Spleen (tissue), 11 donors: ENCODE data around the gene RANBP17. TPM values are rescaled to one million over a fixed set of nuclear protein-coding genes. Genes with fewer than 3 reads are reported as not detected.

Experiments used
- DNase-seq: peaks from one replicate; pipeline ENCODE4 v3.0.0-alpha.2; 2020
- H3K27ac ChIP-seq, 8 donors: fragments of 200-600 bp; sonication (generic) in 7 of 8; 1 replicate in 4 of 8; 2 replicates in 4 of 8; pipeline versions ENCODE4 v1.5.0 to v1.8.0; 2016 to 2021; ENCODE audit warnings: inconsistent platforms in 4 of 8, mild to moderate bottlenecking in 4 of 8, moderate library complexity in 1 of 8
- H3K27me3 ChIP-seq, 7 donors: fragments of 200-600 bp; sonication (generic) in 6 of 7; replicated peaks in 1 of 7; 1 replicate in 4 of 7; 2 replicates in 3 of 7; pipeline versions ENCODE4 v1.5.0 to v1.8.0; 2016 to 2021; ENCODE audit warnings: inconsistent platforms in 3 of 7, mild to moderate bottlenecking in 1 of 7
- H3K36me3 ChIP-seq, 6 donors: fragments of 200-600 bp; sonication (generic) in 5 of 6; 1 replicate in 4 of 6; 2 replicates in 2 of 6; pipeline versions ENCODE4 v1.5.0 to v1.8.0; 2016 to 2021; ENCODE audit warnings: inconsistent platforms in 2 of 6
- H3K4me1 ChIP-seq, 6 donors: fragments of 200-600 bp; sonication (generic) in 5 of 6; 1 replicate in 3 of 6; 2 replicates in 3 of 6; pipeline versions ENCODE4 v1.5.0 to v1.8.0; 2016 to 2021; ENCODE audit warnings: inconsistent platforms in 3 of 6
- H3K4me3 ChIP-seq, 8 donors: fragments of 200-600 bp; sonication (generic) in 7 of 8; 1 replicate in 4 of 8; 2 replicates in 4 of 8; pipeline versions ENCODE4 v1.5.0 to v1.8.0; 2016 to 2021; ENCODE audit warnings: inconsistent platforms in 4 of 8, mild to moderate bottlenecking in 4 of 8, moderate library complexity in 2 of 8
- H3K9me3 ChIP-seq, 8 donors: fragments of 200-600 bp; sonication (generic) in 7 of 8; 1 replicate in 4 of 8; 2 replicates in 4 of 8; pipeline versions ENCODE4 v1.5.0 to v1.8.0; 2016 to 2021; ENCODE audit warnings: inconsistent platforms in 4 of 8
- CTCF ChIP-seq, 11 experiments: fragments of 200-600 bp in 7 of 11; fragments of 450-650 bp in 4 of 11; sonication (generic) in 4 of 11; IDR thresholded peaks in 8 of 11; conservative IDR thresholded peaks in 3 of 11; 1 replicate in 7 of 11; 2 replicates in 4 of 11; pipeline versions ENCODE4 v1.4.0 to v1.8.0; 2016 to 2021; ENCODE audit warnings: antibody characterized with exemption in 11 of 11, inconsistent platforms in 4 of 11, mild to moderate bottlenecking in 1 of 11
- POLR2A ChIP-seq, 3 donors: fragments of 450-650 bp; IDR thresholded peaks; one replicate each; pipeline ENCODE4 v1.5.1; 2017; ENCODE audit warnings: antibody characterized with exemption in 3 of 3, mild to moderate bottlenecking in 1 of 3
- POLR2AphosphoS5 ChIP-seq, 3 donors: sonication (generic); formaldehyde crosslinking; IDR thresholded peaks; one replicate each; pipeline ENCODE4 v1.5.1; 2017; ENCODE audit warnings: antibody characterized with exemption in 3 of 3
- WGBS, 5 donors: extraction: QIAGEN DNeasy Blood & Tissue Kit in 3 of 5; methylation state at CpG; one replicate each; pipeline versions ENCODE4 v1.1.5 to v1.1.7; 2013 to 2018; 5-methylcytosine and 5-hydroxymethylcytosine counted together
- intact Hi-C: fragments of 100-400 bp; cut with DNase I; formaldehyde crosslinking; loops from one replicate; pipeline ENCODE4 v1.15.0; 2023; ENCODE audit warnings: low total_unique reads
- polyA plus RNA-seq, 3 donors: library from polyadenylated mRNA; stranded (reverse); fragments of 200-250 nt; gene quantifications; one replicate each; pipeline ENCODE4 v1.2.1, GENCODE V29; 2013
- total RNA-seq, 7 donors: library from RNA; depleted of rRNA in 3 of 7; stranded (reverse); fragments of >200 nt in 3 of 7; fragmentation: NEBNext Ultra II Directional in 4 of 7; extraction: Animal tissue kit (Norgen Biotek cat#: 25700) in 4 of 7; gene quantifications; one replicate each; pipeline versions ENCODE4 v1.1.0 to v1.2.1, GENCODE V29; 2016 to 2021
- donor health status: healthy with polysubstance abuse.
- donor health status: DM: no; HTN: no; CAD: no; lungs with moderate emphysema.
- donor health status: DM: no; HTN: no; CAD: no.
- donor health status: Bipolar disorder and iron deficiency.
- donor health status: healthy.
- donor health status: DM: no; HTN: no; CAD: no.
- donor health status: DM: yes; HTN: yes; CAD: no.

Gene RANBP17
- total and polyA plus RNA-seq, 10 donors, result 0.56 to 6.6 (median 3.4) TPM

- no peak for TF ChIP-seq POLR2A (IDR thresholded peaks at IDR 0.05)
- TF ChIP-seq POLR2AphosphoS5 (IDR thresholded peaks at IDR 0.05), result no peak
- TF ChIP-seq CTCF (IDR thresholded peaks at IDR 0.05 in 8 of 11, conservative IDR thresholded peaks at IDR 0.05 in 3 of 11), result no peak
- WGBS, 5 donors, result 93 to 98% (median 95%) methylated on average over 4 of the region's 4 CpGs
- DNase-seq, result no peak
- intact Hi-C loops, result no loop called here
- Histone ChIP-seq H3K27ac (no peak overlapping the region), H3K4me3 (no peak overlapping the region), H3K36me3 (no peaks in the 10 kb centered on the region), H3K9me3 (no peaks in the 10 kb centered on the region), H3K27me3 (peaks cover 0 to 5% (median 0%) of the 10 kb centered on the region in 7 donors), H3K4me1 (no peaks in the 10 kb centered on the region)
Observed at GRCh38 chr5:171128136-171128535, 266.3 kb downstream of the RANBP17 start.

GRCh38 chr5:171129308-171129707 lies 267.5 kb downstream of the RANBP17 start:
- intact Hi-C loops, result no loop called here
- H3K4me1 ChIP-seq, result no peaks in the 10 kb centered on the region
- H3K36me3 ChIP-seq, result no peaks in the 10 kb centered on the region
- no peaks in the 10 kb centered on the region for H3K27me3 ChIP-seq
- H3K27ac ChIP-seq, result no peak overlapping the region
- 74 to 84% (median 78%) methylated on average over 5 of the region's 5 CpGs for WGBS, 5 donors
- TF ChIP-seq CTCF (IDR thresholded peaks at IDR 0.05 in 8 of 11, conservative IDR thresholded peaks at IDR 0.05 in 3 of 11) (no peak), POLR2AphosphoS5 (IDR thresholded peaks at IDR 0.05) (no peak), POLR2A (IDR thresholded peaks at IDR 0.05) (no peak)
- H3K9me3 ChIP-seq, result no peaks in the 10 kb centered on the region
- no peak for DNase-seq
- no peak overlapping the region for H3K4me3 ChIP-seq

DNA sequence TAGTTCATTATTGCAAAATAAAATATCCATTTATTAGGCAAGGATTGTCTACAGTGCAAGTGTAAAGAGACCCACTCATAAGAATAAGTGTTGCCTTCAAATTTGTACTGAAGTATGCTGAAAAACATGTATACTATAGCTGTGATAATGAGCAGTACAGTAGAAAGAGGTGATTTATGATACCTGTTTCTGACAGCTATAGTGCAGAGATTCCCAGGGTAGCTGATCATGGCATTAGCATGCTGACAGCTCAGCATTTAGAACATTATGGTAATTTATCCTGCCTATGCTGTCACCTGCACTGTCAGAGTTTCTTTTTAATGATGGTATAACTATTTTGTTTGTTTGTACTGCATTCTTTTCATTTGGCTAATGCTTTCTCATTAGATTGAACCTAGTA lies 269.7 kb downstream of the RANBP17 start:
- Histone ChIP-seq H3K9me3 (no peaks in the 10 kb centered on the region), H3K27me3 (no peaks in the 10 kb centered on the region), H3K27ac (no peak overlapping the region), H3K36me3 (no peaks in the 10 kb centered on the region), H3K4me1 (no peaks in the 10 kb centered on the region), H3K4me3 (no peak overlapping the region)
- DNase-seq, result no peak
- TF ChIP-seq CTCF (IDR thresholded peaks at IDR 0.05 in 8 of 11, conservative IDR thresholded peaks at IDR 0.05 in 3 of 11), result no peak
- no peak for TF ChIP-seq POLR2AphosphoS5 (IDR thresholded peaks at IDR 0.05)
- no peak for TF ChIP-seq POLR2A (IDR thresholded peaks at IDR 0.05)
- intact Hi-C loops, result no loop called here

GRCh38 chr5:171137768-171138525 lies 276.1 kb downstream of the RANBP17 start:
- H3K9me3 ChIP-seq, result no peaks in the 10 kb centered on the region
- H3K27ac ChIP-seq, result no peak overlapping the region
- 89 to 98% (median 95%) methylated on average over 1 of the region's 1 CpG for WGBS, 5 donors
- H3K4me3 ChIP-seq, result no peak overlapping the region
- TF ChIP-seq POLR2A (IDR thresholded peaks at IDR 0.05), result no peak
- no peak for TF ChIP-seq CTCF (IDR thresholded peaks at IDR 0.05 in 8 of 11, conservative IDR thresholded peaks at IDR 0.05 in 3 of 11)
- TF ChIP-seq POLR2AphosphoS5 (IDR thresholded peaks at IDR 0.05), result no peak
- H3K4me1 ChIP-seq, result no peaks in the 10 kb centered on the region
- H3K27me3 ChIP-seq, result no peaks in the 10 kb centered on the region
- intact Hi-C loops, result no loop called here
- DNase-seq, result no peak
- H3K36me3 ChIP-seq, result no peaks in the 10 kb centered on the region
